NCI-H510A treated with DMSO at 0.1 percent for 48 hours (cell line): Measurements from ENCODE around the gene DCAF5.
"Not testable (repeated sequence)": the region's sequence is repeated elsewhere in the genome, so short reads cannot be mapped to it uniquely, and the experiment has no call there.

Source experiments
- DNase-seq: peaks from one replicate; lab custom pipeline; 2025; lab: John Stamatoyannopoulos, UW

Gene DCAF5

GRCh38 chr14:69066396-69067171 lies 86.3 kb downstream of the DCAF5 start:
- DNase-seq: no peak

GRCh38 chr14:69065934-69066333 lies 87.0 kb downstream of the DCAF5 start:
- DNase-seq: not testable (repeated sequence)

GRCh38 chr14:69064596-69064995 lies 88.3 kb downstream of the DCAF5 start:
- DNase-seq: no peak

- no peak for DNase-seq
These were observed 93.0 kb downstream of the DCAF5 start for GRCh38 chr14:69059658-69060623.

GRCh38 chr14:69055999-69056788 lies 96.7 kb downstream of the DCAF5 start:
- no peak for DNase-seq

GRCh38 chr14:69055125-69055524 lies 97.8 kb downstream of the DCAF5 start:
- no peak for DNase-seq

- DNase-seq: no peak
These were observed 98.9 kb downstream of the DCAF5 start for GRCh38 chr14:69054030-69054429.

GRCh38 chr14:69052181-69052601 lies 100.7 kb downstream of the DCAF5 start:
- no peak for DNase-seq

- DNase-seq: no peak
These were observed 102.4 kb downstream of the DCAF5 start for GRCh38 chr14:69050240-69051184.

GRCh38 chr14:69049675-69050074 lies 103.2 kb downstream of the DCAF5 start:
- DNase-seq: no peak

- peak; percentile 64 for DNase-seq
These were observed 104.5 kb downstream of the DCAF5 start for GRCh38 chr14:69048456-69048855.

- DNase-seq: no peak
These were observed 105.7 kb downstream of the DCAF5 start for GRCh38 chr14:69047255-69047654.

GRCh38 chr14:69046476-69046860 lies 106.5 kb downstream of the DCAF5 start:
- DNase-seq: no peak

- no peak for DNase-seq
These were observed 107.0 kb downstream of the DCAF5 start for GRCh38 chr14:69045857-69046475.

GRCh38 chr14:69044965-69045555 lies 107.9 kb downstream of the DCAF5 start:
- no peak for DNase-seq

- DNase-seq: no peak
These were observed 108.6 kb downstream of the DCAF5 start for GRCh38 chr14:69044296-69044695.

GRCh38 chr14:69043596-69044260 lies 109.2 kb downstream of the DCAF5 start:
- no peak for DNase-seq

- DNase-seq: no peak
These were observed 110.0 kb downstream of the DCAF5 start for GRCh38 chr14:69042787-69043444.

GRCh38 chr14:69042299-69042698 lies 110.6 kb downstream of the DCAF5 start:
- no peak for DNase-seq
